Mesenteric fat pad (tissue), 1 donor: Measurements from ENCODE around the gene CMKLR1. TPM values are rescaled to one million over a fixed set of nuclear protein-coding genes. Genes with fewer than 3 reads are reported as not detected.

Experiments
- total RNA-seq: library from RNA; stranded (reverse); fragmentation: NEBNext Ultra II Directional; extraction: Animal tissue kit (Norgen Biotek cat#: 25700); gene quantifications from one replicate; pipeline ENCODE4 v1.2.1, GENCODE V29; 2021
- donor health status: DM: yes; HTN: yes; CAD: no.

The CMKLR1 gene
- total RNA-seq, 1 donor from 2014 or later = 26.0 TPM

Other genes with a start within 250 kb of the CMKLR1 start
- 0.42 TPM for gene WSCD2, start 210.0 kb downstream of the CMKLR1 start, total RNA-seq
- gene FICD, start 176.0 kb upstream of the CMKLR1 start, total RNA-seq = 14.1 TPM
- gene SART3, start 221.9 kb upstream of the CMKLR1 start, total RNA-seq = 43.5 TPM
- gene ISCU, start 223.3 kb upstream of the CMKLR1 start, total RNA-seq = 156 TPM